K562 (cell line): ENCODE data around the gene MYO1E. TPM values are rescaled to one million over a fixed set of nuclear protein-coding genes. Genes with fewer than 3 reads are reported as not detected.

ENCODE experiments used
- ATAC-seq: fragments of 200-7000 bp; cut with Tn5 transposase; 3 replicates; pipeline ENCODE4 v1.9.1; 2020; ENCODE audit warnings: moderate library complexity
- BruUV-seq: library from RNA; stranded (reverse); fragments of 400-500 nt; replicated peaks from 2 replicates; lab custom pipeline; 2021; lab: Mats Ljungman, UMichigan
- CTCF ChIA-PET: fragments of 300-600 bp; formaldehyde crosslinking; extraction: SDS; loops from one replicate; lab custom pipeline; 2021; ENCODE audit warnings: low intra/inter-chr PET ratio; lab: Yijun Ruan, JAX
- POLR2A ChIA-PET: fragments of 300-600, 350-650 bp; sonication (Branson Sonifier 250); formaldehyde crosslinking; extraction: SDS; loops from one replicate; lab custom pipeline; 2021; ENCODE audit warnings: antibody characterized with exemption, inconsistent platforms; lab: Yijun Ruan, JAX
- DNase-seq, 4 experiments: peaks; one replicate each; pipeline versions ENCODE4 v3.0.0 to v3.0.0-alpha.2; 2011 to 2018; ENCODE audit warnings: low spot score in 3 of 4, mixed read lengths in 3 of 4; ENCODE audit errors: extremely low read depth in 1 of 4
- FAIRE-seq: peaks from 2 replicates; lab custom pipeline; 2011; peaks lifted over from hg19 to GRCh38; lab: Jason Lieb, UNC
- H2AFZ ChIP-seq: 2 replicates; pipeline ENCODE4 v1.6.0; 2011; ENCODE audit warnings: low read depth, low read length, control low read depth, inconsistent platforms
- H3K27ac ChIP-seq: fragments of 200-600 bp; 3 replicates; pipeline ENCODE4 v1.8.0; 2011; ENCODE audit warnings: low read depth, mild to moderate bottlenecking, control low read depth, inconsistent platforms, low read length, moderate library complexity, mixed read lengths; ENCODE audit errors: extremely low read depth
- H3K27me3 ChIP-seq, 2 experiments: fragments of 300-600 bp in 1 of 2; 2 replicates in 1 of 2; 3 replicates in 1 of 2; pipeline versions ENCODE4 v1.6.0 to v1.8.0; 2011; ENCODE audit warnings: inconsistent platforms in 2 of 2, low read length in 2 of 2, mild to moderate bottlenecking in 1 of 2, mixed read lengths in 1 of 2, moderate library complexity in 1 of 2; ENCODE audit not compliant: control insufficient read depth in 2 of 2, insufficient read depth in 2 of 2
- H3K36me3 ChIP-seq: fragments of 300-600 bp; 3 replicates; pipeline ENCODE4 v1.8.0; 2011; ENCODE audit warnings: mild to moderate bottlenecking, low read length, inconsistent platforms; ENCODE audit not compliant: control insufficient read depth, insufficient read depth
- H3K4me1 ChIP-seq, 2 experiments: fragments of 200-600 bp in 1 of 2; replicated peaks in 1 of 2; 2 replicates in 1 of 2; 3 replicates in 1 of 2; pipeline versions ENCODE4 v1.5.1 to v1.8.0; 2011; ENCODE audit warnings: inconsistent platforms in 2 of 2, low read length in 2 of 2, mild to moderate bottlenecking in 1 of 2, mixed read lengths in 1 of 2, moderate library complexity in 1 of 2; ENCODE audit not compliant: control insufficient read depth in 2 of 2, insufficient read depth in 2 of 2
- H3K4me2 ChIP-seq: 2 replicates; pipeline ENCODE4 v1.6.1; 2011; ENCODE audit warnings: low read length, control low read depth, inconsistent platforms, mixed read lengths; ENCODE audit not compliant: insufficient read depth
- H3K4me3 ChIP-seq: fragments of 200-600 bp; sonication (generic), shearing (Covaris generic); 2 replicates; pipeline ENCODE4 v1.5.1; 2016; ENCODE audit warnings: control low read depth, inconsistent platforms
- H3K79me2 ChIP-seq: fragments of 200-600 bp; 3 replicates; pipeline ENCODE4 v1.8.0; 2011; ENCODE audit warnings: low read length, inconsistent platforms; ENCODE audit not compliant: control insufficient read depth, insufficient read depth
- H3K9ac ChIP-seq, 2 experiments: 2 replicates each; pipeline versions ENCODE4 v1.6.0 to v1.6.1; 2011; ENCODE audit warnings: low read depth in 2 of 2, low read length in 2 of 2, control low read depth in 1 of 2, inconsistent platforms in 1 of 2, mild to moderate bottlenecking in 1 of 2, mixed read lengths in 1 of 2; ENCODE audit not compliant: insufficient read depth in 1 of 2
- H3K9me1 ChIP-seq: one replicate; pipeline ENCODE4 v1.6.0; 2011; ENCODE audit warnings: inconsistent platforms, mild to moderate bottlenecking, low read length, moderate library complexity; ENCODE audit not compliant: control insufficient read depth, insufficient read depth
- H3K9me3 ChIP-seq: replicated peaks from 2 replicates; pipeline ENCODE4 v1.5.1; 2011; ENCODE audit warnings: low read depth, low read length, inconsistent platforms; ENCODE audit not compliant: control insufficient read depth, insufficient read depth
- H4K20me1 ChIP-seq: replicated peaks from 2 replicates; pipeline ENCODE4 v1.6.1; 2011; ENCODE audit warnings: low read length, inconsistent platforms, mixed read lengths; ENCODE audit not compliant: control insufficient read depth, insufficient read depth
- ELF1 ChIP-seq: fragments of 200-800 bp; sonication (Bioruptor generic); IDR thresholded peaks from 2 replicates; pipeline ENCODE4 v1.6.1; 2016; ENCODE audit warnings: missing genetic modification characterization, missing compliant biosample characterization
- ELK1 ChIP-seq: sonication (generic); formaldehyde crosslinking; IDR thresholded peaks from 2 replicates; pipeline ENCODE4 v1.8.1; 2022; ENCODE audit warnings: missing genetic modification reagents
- NCOA1 ChIP-seq: fragments of 450-650 bp; IDR thresholded peaks from 2 replicates; pipeline ENCODE4 v1.6.1; 2016; ENCODE audit warnings: low read depth
- NFYB ChIP-seq: IDR thresholded peaks from 2 replicates; pipeline ENCODE4 v1.6.1; 2011; ENCODE audit warnings: mild to moderate bottlenecking, moderate library complexity; ENCODE audit not compliant: insufficient read length; ENCODE audit errors: extremely low read depth
- RB1 ChIP-seq: fragments of 450-650 bp; IDR thresholded peaks from 2 replicates; pipeline ENCODE4 v1.6.1; 2017; ENCODE audit warnings: low read depth, mild to moderate bottlenecking
- ZBTB9 ChIP-seq: fragments of 450-650 bp; formaldehyde crosslinking; IDR thresholded peaks from 2 replicates; pipeline ENCODE4 v1.4.0; 2020; ENCODE audit warnings: mild to moderate bottlenecking, moderate library complexity
- ZC3H4 ChIP-seq: sonication (generic); formaldehyde crosslinking; IDR thresholded peaks from 2 replicates; pipeline ENCODE4 v1.9.0; 2021; ENCODE audit warnings: missing genetic modification reagents, borderline replicate concordance
- ZNF143 ChIP-seq: sonication (generic); formaldehyde crosslinking; IDR thresholded peaks from 2 replicates; pipeline ENCODE4 v1.9.0; 2022; ENCODE audit warnings: mild to moderate bottlenecking, missing genetic modification reagents
- ZNF23 ChIP-seq: fragments of 250-450 bp; sonication (Bioruptor Pico); IDR thresholded peaks from 2 replicates; pipeline ENCODE4 v1.4.0; 2020; ENCODE audit warnings: mild to moderate bottlenecking
- ZNF3 ChIP-seq: fragments of 250-450 bp; sonication (Bioruptor Pico); IDR thresholded peaks from 2 replicates; pipeline ENCODE4 v1.5.0; 2021; ENCODE audit warnings: mild to moderate bottlenecking, moderate library complexity
- ZNF407 ChIP-seq: fragments of 450-650 bp; IDR thresholded peaks from 2 replicates; pipeline ENCODE4 v1.6.1; 2016; ENCODE audit warnings: low read depth
- ZNF696 ChIP-seq: fragments of 250-450 bp; sonication (Bioruptor Pico); conservative IDR thresholded peaks from 2 replicates; pipeline ENCODE4 v1.4.0; 2020; ENCODE audit warnings: mild to moderate bottlenecking, moderate library complexity
- WGBS: fragments of 100-300 bp; shearing (Covaris generic); methylation state at CpG from one replicate; pipeline ENCODE4 v1.1.6; 2016; ENCODE audit warnings: low coverage, mixed read lengths; ENCODE audit not compliant: insufficient coverage; ENCODE audit errors: missing lambda C conversion rate; 5-methylcytosine and 5-hydroxymethylcytosine counted together
- in situ Hi-C: fragments of 300-500 bp; cut with MboI; formaldehyde crosslinking; loops from 4 replicates; pipeline ENCODE4 v1.15.0; 2018; ENCODE audit warnings: inconsistent platforms, mixed read lengths
- intact Hi-C: fragments of 100-400 bp; cut with micrococcal nuclease; formaldehyde crosslinking; loops from 2 replicates; pipeline ENCODE4 v1.14.2; 2022
- polyA plus RNA-seq, 8 experiments: library from polyadenylated mRNA; depleted of rRNA in 4 of 8; stranded (reverse) in 5 of 8; unstranded in 3 of 8; fragments of >200 nt; fragmentation: Nextera tagmentation in 2 of 8; fragmentation: Illumina TruSeq in 1 of 8; extraction: Ambion mirVana in 2 of 8; extraction: Trizol in 1 of 8; gene quantifications; 2 replicates each; pipeline versions ENCODE4 v1.2.1 to v1.2.3, GENCODE V29; 2011 to 2014; ENCODE audit warnings: inconsistent platforms in 1 of 8, missing spikeins in 1 of 8
- total RNA-seq, 7 experiments: library from RNA; depleted of rRNA in 6 of 7; stranded (reverse); fragments of >200 nt in 6 of 7; fragmentation: Illumina TruSeq in 2 of 7; extraction: Trizol in 2 of 7; gene quantifications; 2 replicates each; pipeline versions ENCODE4 v1.2.1 to v1.2.3, GENCODE V29; 2011 to 2021; ENCODE audit warnings: low replicate concordance in 1 of 7

MYO1E gene
- total and polyA plus RNA-seq, 9 of the 15 experiments (the other 6 are each of a cell fraction or from before 2014, with no cell fraction given): under 0.01 to 0.44 (median 0.01) TPM; not detected in 6

GRCh38 chr15:59291213-59291549 is 81.5 kb downstream of the MYO1E start:
- no TSS peak for BruUV-seq
- WGBS: 0% methylated on average over 3 of the region's 3 CpGs
- DNase-seq: no peak
- Histone ChIP-seq H3K9me1 (no peaks in the 10 kb centered on the region), H4K20me1 (no peaks in the 10 kb centered on the region), H3K4me2 (no peak overlapping the region), H2AFZ (no peak overlapping the region), H3K4me3 (no peak overlapping the region), H3K27ac (no peak overlapping the region), H3K4me1 (no peaks in the 10 kb centered on the region), H3K9me3 (no peaks in the 10 kb centered on the region), H3K9ac (no peak overlapping the region), H3K27me3 (peaks cover 31 to 42% of the 10 kb centered on the region in 2 experiments), H3K36me3 (no peaks in the 10 kb centered on the region), H3K79me2 (no peaks in the 10 kb centered on the region)
- TF ChIP-seq RB1 (no peak), NCOA1 (no peak), ZNF696 (no peak), ZNF23 (no peak), ZNF143 (CRISPR knock-in tag) (no peak), ZC3H4 (CRISPR knock-in tag) (no peak), ELF1 (tag) (no peak), ZNF3 (CRISPR knock-in tag) (no peak), NFYB (no peak), ZNF407 (no peak), ZBTB9 (CRISPR knock-in tag) (no peak), ELK1 (CRISPR knock-in tag) (no peak)
- ChIA-PET CTCF (no interaction called here), POLR2A (interaction anchor here (0.9 kb wide), 1 partner anchor 69 kb away, joined by 3 read pairs; no protein-coding TSS in a partner anchor)
- intact Hi-C loops: no loop called here
- in situ Hi-C loops: no loop called here
- no peak for ATAC-seq
- FAIRE-seq: no peak
